Measurements from ENCODE around the gene FCHSD2.
A peak's percentile ranks its signal among the peaks of the same experiment; 100 is the strongest.
"Not testable (repeated sequence)": the region's sequence is repeated elsewhere in the genome, so short reads cannot be mapped to it uniquely, and the experiment has no call there.

FCHSD2 gene

GRCh38 chr11:72859126-72859525 is 283.0 kb downstream of the FCHSD2 start:
- no peak for TF ChIP-seq ZNF140 (tag by site-specific recombination; IDR thresholded peaks at IDR 0.05)
- no peak for TF ChIP-seq ZNF639 (tag by site-specific recombination; IDR thresholded peaks at IDR 0.05)
- TF ChIP-seq ZSCAN18 (tag by site-specific recombination; IDR thresholded peaks at IDR 0.05), result no peak
- no peak for TF ChIP-seq ZBTB7A (tag by site-specific recombination; IDR thresholded peaks at IDR 0.05; ENCODE audit: low read depth)
- TF ChIP-seq ZNF433 (tag by site-specific recombination; IDR thresholded peaks at IDR 0.05; ENCODE audit: low read depth), result no peak
- no peak for TF ChIP-seq ZNF114 (tag by site-specific recombination; IDR thresholded peaks at IDR 0.05)
- no peak for TF ChIP-seq ZNF518A (tag by site-specific recombination; conservative IDR thresholded peaks at IDR 0.05; ENCODE audit: low read depth)
- no peak for TF ChIP-seq PATZ1 (tag by site-specific recombination; IDR thresholded peaks at IDR 0.05)
- TF ChIP-seq ZNF514 (tag by site-specific recombination; IDR thresholded peaks at IDR 0.05), result no peak
- no peak for TF ChIP-seq KLF16 (tag by site-specific recombination; IDR thresholded peaks at IDR 0.05)
- TF ChIP-seq ZNF248 (tag by site-specific recombination; IDR thresholded peaks at IDR 0.05), result no peak
- no peak for TF ChIP-seq ZNF302 (tag by site-specific recombination; IDR thresholded peaks at IDR 0.05; ENCODE audit: low read depth)
- no peak for TF ChIP-seq ZSCAN23 (tag by site-specific recombination; IDR thresholded peaks at IDR 0.05)
- no peaks in the 10 kb centered on the region for H3K36me3 ChIP-seq (ENCODE audit: control insufficient read depth in 2 of 2, insufficient read depth in 1 of 2, low read length in 2 of 2)
- no peak overlapping the region for H3K27ac ChIP-seq (ENCODE audit: extremely low read depth, low read depth, low read length)
- POLR2A ChIA-PET, result no interaction called here
- H3K4me3 ChIP-seq (ENCODE audit: low read depth, low read length), result no peak overlapping the region
- no peaks in the 10 kb centered on the region for H3K4me1 ChIP-seq (ENCODE audit: control insufficient read depth, insufficient read depth, low read length)
- no peaks in the 10 kb centered on the region for H3K9me3 ChIP-seq (ENCODE audit: control insufficient read depth, insufficient read depth, low read depth, low read length)
- CTCF ChIA-PET, result interaction anchor here (0.7 to 1.9 kb wide), 3 partner anchors 9 to 378 kb away, joined by 3 to 4 read pairs (median 3); no protein-coding TSS in a partner anchor

- POLR2A ChIA-PET; H3K4me1 ChIP-seq (ENCODE audit: control insufficient read depth, insufficient read depth, low read length); H3K9me3 ChIP-seq (ENCODE audit: control insufficient read depth, insufficient read depth, low read depth, low read length); CTCF ChIA-PET; H3K4me3 ChIP-seq (ENCODE audit: low read depth, low read length); H3K27ac ChIP-seq (ENCODE audit: extremely low read depth, low read depth, low read length); H3K36me3 ChIP-seq (ENCODE audit: control insufficient read depth in 2 of 2, insufficient read depth in 1 of 2, low read length in 2 of 2): not testable (repeated sequence)
- TF ChIP-seq ZNF146 (tag by site-specific recombination; IDR thresholded peaks at IDR 0.05), result peak; percentile 85
Measured at GRCh38 chr11:72858267-72858666, 283.9 kb downstream of the FCHSD2 start.

All from HEK293 (cell line).